ENCODE data around the gene SOX8.

The SOX8 gene

GRCh38 chr16:935684-936083, 45.9 kb upstream of the SOX8 start:
- Histone ChIP-seq H3K27ac (ENCODE audit: extremely low read depth, low read depth, low read length) (no peak overlapping the region), H3K4me1 (ENCODE audit: control insufficient read depth, insufficient read depth, low read length) (no peaks in the 10 kb centered on the region), H3K4me3 (ENCODE audit: low read depth, low read length) (no peak overlapping the region), H3K9me3 (ENCODE audit: control insufficient read depth, insufficient read depth, low read depth, low read length) (no peaks in the 10 kb centered on the region), H3K36me3 (ENCODE audit: control insufficient read depth in 2 of 2, insufficient read depth in 1 of 2, low read length in 2 of 2) (no peaks in the 10 kb centered on the region)
- POLR2A ChIA-PET: no interaction called here
- CTCF ChIA-PET: no interaction called here
- TF ChIP-seq GLIS1 (tag by site-specific recombination; IDR thresholded peaks at IDR 0.05): 0 out of 2 replicates have a peak, but pooled peaks have one; percentile 14
- no peak for TF ChIP-seq ZNF621 (tag by site-specific recombination; IDR thresholded peaks at IDR 0.05)

- Histone ChIP-seq H3K4me1 (ENCODE audit: control insufficient read depth, insufficient read depth, low read length) (no peaks in the 10 kb centered on the region), H3K4me3 (ENCODE audit: low read depth, low read length) (no peak overlapping the region), H3K9me3 (ENCODE audit: control insufficient read depth, insufficient read depth, low read depth, low read length) (no peaks in the 10 kb centered on the region), H3K27ac (ENCODE audit: extremely low read depth, low read depth, low read length) (no peak overlapping the region), H3K36me3 (ENCODE audit: control insufficient read depth in 2 of 2, insufficient read depth in 1 of 2, low read length in 2 of 2) (no peaks in the 10 kb centered on the region; a peak in 1 of 3 replicates)
- ChIA-PET POLR2A (no interaction called here), CTCF (interaction anchor here (0.7 to 1.0 kb wide), 2 partner anchors 120 to 277 kb away, joined by 3 to 4 read pairs; no protein-coding TSS in a partner anchor)
- no peak for TF ChIP-seq ZNF239 (tag by site-specific recombination; IDR thresholded peaks at IDR 0.05)
Observed at GRCh38 chr16:937311-937710, 44.3 kb upstream of the SOX8 start.

- ChIA-PET POLR2A (no interaction called here), CTCF (no interaction called here)
Observed at GRCh38 chr16:937723-938122, 43.8 kb upstream of the SOX8 start.

GRCh38 chr16:938136-938535, 43.4 kb upstream of the SOX8 start:
- H3K4me3 ChIP-seq (ENCODE audit: low read depth, low read length): no peak overlapping the region
- no peak overlapping the region for H3K27ac ChIP-seq (ENCODE audit: extremely low read depth, low read depth, low read length)
- no peaks in the 10 kb centered on the region for H3K9me3 ChIP-seq (ENCODE audit: control insufficient read depth, insufficient read depth, low read depth, low read length)
- no peaks in the 10 kb centered on the region; a peak in 1 of 3 replicates for H3K36me3 ChIP-seq (ENCODE audit: control insufficient read depth in 2 of 2, insufficient read depth in 1 of 2, low read length in 2 of 2)
- CTCF ChIA-PET: no interaction called here
- H3K4me1 ChIP-seq (ENCODE audit: control insufficient read depth, insufficient read depth, low read length): no peaks in the 10 kb centered on the region
- POLR2A ChIA-PET: no interaction called here
- TF ChIP-seq REST (tag by site-specific recombination; IDR thresholded peaks at IDR 0.05) (no peak), REPIN1 (tag by site-specific recombination; IDR thresholded peaks at IDR 0.05; ENCODE audit: low read depth) (no peak), ZNF280D (tag by site-specific recombination; IDR thresholded peaks at IDR 0.05) (no peak), ZNF112 (tag by site-specific recombination; IDR thresholded peaks at IDR 0.05) (no peak), ZNF549 (tag by site-specific recombination; IDR thresholded peaks at IDR 0.05) (no peak), ZNF24 (tag by site-specific recombination; IDR thresholded peaks at IDR 0.05) (no peak), PRDM2 (tag by site-specific recombination; IDR thresholded peaks at IDR 0.05; ENCODE audit: borderline replicate concordance) (no peak), ZNF184 (tag by site-specific recombination; IDR thresholded peaks at IDR 0.05) (no peak), ZNF555 (tag by site-specific recombination; conservative IDR thresholded peaks at IDR 0.05) (no peak), ZNF830 (tag by site-specific recombination; IDR thresholded peaks at IDR 0.05; ENCODE audit: low read depth) (no peak), ZNF214 (tag by site-specific recombination; IDR thresholded peaks at IDR 0.05; ENCODE audit: borderline replicate concordance) (no peak), ZNF544 (tag by site-specific recombination; IDR thresholded peaks at IDR 0.05) (no peak)

More at GRCh38 chr16:937723-938122, 43.8 kb upstream of the SOX8 start:
- no peaks in the 10 kb centered on the region for H3K9me3 ChIP-seq (ENCODE audit: control insufficient read depth, insufficient read depth, low read depth, low read length)
- no peak for TF ChIP-seq ZBTB17 (tag by site-specific recombination; IDR thresholded peaks at IDR 0.05)
- no peak for TF ChIP-seq TCF7L2 (IDR thresholded peaks at IDR 0.05; ENCODE audit: borderline replicate concordance, low read depth, low read length)
- H3K36me3 ChIP-seq (ENCODE audit: control insufficient read depth in 2 of 2, insufficient read depth in 1 of 2, low read length in 2 of 2): no peaks in the 10 kb centered on the region; a peak in 1 of 3 replicates
- no peak overlapping the region for H3K27ac ChIP-seq (ENCODE audit: extremely low read depth, low read depth, low read length)
- no peak overlapping the region for H3K4me3 ChIP-seq (ENCODE audit: low read depth, low read length)
- H3K4me1 ChIP-seq (ENCODE audit: control insufficient read depth, insufficient read depth, low read length): no peaks in the 10 kb centered on the region

Measured in HEK293 (cell line).